ENCODE data around the gene STT3B.

The STT3B gene

DNA sequence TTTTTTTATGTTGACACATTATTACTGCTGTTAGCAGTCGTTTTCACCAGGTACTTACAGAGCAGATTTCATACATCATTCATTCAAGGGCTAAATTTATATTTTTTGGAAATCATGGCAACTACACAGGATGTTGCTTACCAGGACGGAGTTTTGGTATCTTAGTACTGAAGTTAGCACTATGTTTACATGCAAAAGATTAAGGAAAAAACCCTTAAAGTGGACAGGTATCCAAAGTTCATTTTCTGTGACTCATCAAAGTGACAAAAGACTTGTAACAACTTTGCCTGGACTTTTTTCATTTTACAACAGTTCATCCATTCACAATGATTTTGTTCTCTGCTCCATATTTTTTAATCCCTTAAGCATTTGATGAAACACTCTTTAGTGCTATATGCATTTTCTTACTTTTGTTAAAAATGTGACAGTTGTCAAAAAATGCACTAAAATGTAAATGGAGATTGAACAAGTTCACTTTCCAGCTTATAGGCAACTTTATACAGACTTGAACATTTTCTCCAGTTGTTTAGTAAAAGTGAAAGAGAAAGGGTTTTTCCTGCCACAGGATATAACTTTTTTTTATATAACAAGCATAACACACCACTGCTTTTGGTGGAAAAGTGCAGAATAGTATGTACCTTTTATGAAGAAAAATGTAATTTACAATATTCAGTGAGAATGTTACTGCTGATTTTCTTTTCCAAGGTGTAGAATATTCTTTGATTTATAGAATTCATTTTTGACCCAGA lies 104.1 kb downstream of the STT3B start:
- in situ Hi-C loops (cut with MboI; ENCODE audit: low sequenced_read_pairs) = no loop called here

- in situ Hi-C loops (cut with MboI; ENCODE audit: low sequenced_read_pairs) = no loop called here
Measured at GRCh38 chr3:31639828-31640227, 107.1 kb downstream of the STT3B start.

DNA sequence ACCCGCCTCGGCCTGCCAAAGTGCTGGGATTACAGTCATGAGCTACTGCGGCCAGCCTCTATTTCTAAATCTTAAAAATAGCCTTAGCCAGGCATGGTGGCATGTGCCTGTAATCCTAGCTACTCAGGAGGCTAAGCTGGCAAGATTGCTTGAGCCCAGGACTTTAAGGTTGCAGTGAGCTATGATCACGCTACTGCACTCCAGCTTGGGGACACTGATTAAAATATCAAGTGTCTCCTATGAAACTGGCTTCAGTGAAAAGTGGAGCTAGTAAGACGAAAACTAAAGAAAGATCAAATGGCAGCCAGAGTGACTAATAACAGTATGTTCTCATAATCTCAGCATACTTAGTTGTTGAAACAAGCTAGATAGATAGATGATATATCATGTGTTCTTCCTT lies 112.5 kb downstream of the STT3B start:
- in situ Hi-C loops (cut with MboI; ENCODE audit: low sequenced_read_pairs) = no loop called here

DNA sequence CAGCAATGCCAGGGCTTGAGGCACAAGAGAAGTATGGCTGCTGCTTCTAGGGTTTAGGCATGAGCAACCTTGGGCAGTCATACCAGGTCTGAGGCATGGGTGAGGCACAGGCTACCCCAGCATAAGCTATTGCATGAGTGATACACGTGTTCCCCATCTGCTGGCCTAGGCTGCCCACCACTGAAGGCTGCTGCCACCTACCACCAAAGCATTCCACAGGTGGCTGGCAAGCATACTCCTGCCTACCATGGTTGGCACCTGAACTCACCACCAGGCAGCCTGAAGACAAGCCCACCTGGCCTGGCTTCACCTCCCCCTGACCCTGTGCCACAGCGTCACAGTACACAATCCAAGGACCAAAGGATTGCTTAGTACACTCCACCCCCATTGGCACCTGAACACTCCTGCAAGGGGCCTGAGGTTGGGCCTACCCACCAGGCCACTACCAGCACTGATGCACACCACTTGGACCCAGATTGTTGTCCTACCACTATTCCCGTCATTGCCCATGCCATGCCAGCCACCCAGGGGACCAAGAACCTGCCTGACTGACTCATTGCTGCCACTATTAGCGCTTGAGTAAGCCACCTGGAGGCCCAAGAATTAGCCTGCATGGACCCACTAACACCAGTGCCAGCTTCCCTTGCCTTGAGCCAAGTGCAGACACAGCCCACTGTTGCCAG lies 115.7 kb downstream of the STT3B start:
- in situ Hi-C loops (cut with MboI; ENCODE audit: low sequenced_read_pairs) = no loop called here

DNA sequence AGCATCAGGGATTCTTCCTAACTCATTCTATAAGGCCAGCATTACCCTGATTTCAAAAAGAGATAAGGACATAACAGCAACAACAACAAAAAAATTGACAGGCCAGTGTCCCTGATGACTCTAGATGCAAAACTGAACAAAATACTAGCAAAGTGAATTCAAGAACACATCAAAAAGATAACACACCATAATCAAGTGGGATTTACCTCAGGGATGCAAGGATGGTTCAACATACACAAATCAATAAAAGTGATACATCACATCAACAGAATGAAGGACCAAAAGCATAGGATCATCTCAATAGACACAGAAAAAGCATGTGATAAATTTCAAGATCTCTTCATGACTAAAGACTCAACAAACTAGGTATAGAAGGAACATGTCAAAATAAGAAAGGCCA lies 119.6 kb downstream of the STT3B start:
- in situ Hi-C loops (cut with MboI; ENCODE audit: low sequenced_read_pairs) = no loop called here

- in situ Hi-C loops (cut with MboI; ENCODE audit: low sequenced_read_pairs) = no loop called here
Measured at GRCh38 chr3:31653464-31653863, 120.7 kb downstream of the STT3B start.

DNA sequence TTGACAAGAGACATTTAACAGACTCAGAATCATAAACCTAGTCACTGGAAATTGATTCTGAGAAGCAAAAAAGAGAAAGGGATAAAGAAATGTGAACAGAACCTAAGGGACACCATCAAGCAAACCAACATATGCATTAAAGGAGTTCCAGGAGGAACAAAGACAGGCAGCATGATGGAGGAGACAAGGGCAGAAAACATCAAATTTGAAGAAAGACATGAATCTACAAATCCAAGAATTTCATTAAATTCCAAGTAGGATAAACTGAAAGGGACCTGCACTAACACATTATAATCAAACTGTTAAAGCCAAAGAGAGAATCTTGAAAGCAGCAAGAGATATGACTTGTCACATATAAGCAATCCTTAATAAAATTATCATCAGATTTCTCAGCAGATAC lies 122.3 kb downstream of the STT3B start:
- in situ Hi-C loops (cut with MboI; ENCODE audit: low sequenced_read_pairs) = no loop called here

DNA sequence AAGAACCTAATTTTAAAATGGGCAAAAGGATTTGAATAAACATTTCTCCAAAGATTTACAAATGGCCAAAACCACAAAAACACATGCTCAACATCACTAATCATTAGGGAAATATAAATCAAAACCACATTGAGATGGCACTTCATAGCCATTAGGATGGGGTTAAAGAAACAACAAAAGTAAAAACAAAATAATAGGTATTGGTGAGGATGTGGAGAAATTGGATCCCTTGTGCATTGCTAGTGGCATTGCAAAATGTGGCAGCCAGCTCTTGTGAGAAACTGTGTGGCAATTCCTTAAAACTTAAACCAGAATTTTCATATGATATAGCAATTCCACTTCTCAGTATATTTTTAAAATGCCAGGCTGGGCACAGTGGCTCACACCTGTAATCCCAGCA lies 126.5 kb downstream of the STT3B start:
- in situ Hi-C loops (cut with MboI; ENCODE audit: low sequenced_read_pairs) = no loop called here

DNA sequence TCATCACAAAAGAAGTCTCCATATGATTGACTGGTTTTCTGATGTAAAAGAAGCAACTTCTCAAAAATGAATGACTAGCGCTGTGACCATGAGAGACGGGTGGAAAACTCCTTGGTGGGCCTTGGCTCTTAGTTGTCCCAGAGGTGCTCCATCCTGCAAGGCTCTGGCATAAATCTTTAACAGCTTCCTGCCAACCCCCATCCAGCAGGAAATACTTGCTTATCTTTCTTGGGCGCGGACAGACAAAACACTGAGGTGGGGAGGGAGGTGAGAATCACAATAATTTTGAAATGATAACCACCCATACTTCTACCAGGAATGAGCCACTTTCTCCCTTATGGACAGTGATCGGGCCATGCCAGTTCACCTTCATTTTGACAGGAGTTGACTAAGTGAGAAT lies 128.6 kb downstream of the STT3B start:
- in situ Hi-C loops (cut with MboI; ENCODE audit: low sequenced_read_pairs) = no loop called here

DNA sequence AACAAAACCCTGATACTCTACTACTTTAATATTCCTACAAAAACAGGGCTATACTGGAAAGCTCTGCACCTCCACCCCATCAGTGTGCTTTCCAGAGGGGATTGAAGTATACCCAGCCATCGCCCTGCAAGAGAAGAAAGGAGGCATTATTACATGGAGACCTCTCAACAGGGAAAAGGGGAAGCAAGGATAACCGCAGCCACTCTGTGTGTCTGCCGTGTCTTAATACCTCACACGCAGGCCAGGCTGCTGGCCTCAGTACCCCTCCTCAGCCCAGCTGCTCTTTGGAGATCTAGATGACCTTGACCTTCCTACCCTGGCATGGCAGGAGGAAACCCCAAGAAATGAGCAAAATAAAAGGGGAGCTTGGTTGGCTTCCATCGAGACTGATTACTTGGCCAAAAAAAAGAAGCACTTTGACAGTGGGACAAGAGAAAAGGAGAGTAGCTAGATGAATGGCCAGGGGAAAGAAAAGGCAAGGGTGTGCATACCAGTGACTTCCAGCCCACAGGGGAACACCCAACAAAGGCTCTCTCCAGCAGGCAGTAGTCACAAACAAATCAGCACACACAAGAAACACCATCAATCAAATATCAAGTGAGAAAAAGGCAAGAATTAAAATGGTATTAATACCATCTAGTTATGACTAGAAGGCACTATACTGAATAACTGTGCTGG lies 129.4 kb downstream of the STT3B start:
- in situ Hi-C loops (cut with MboI; ENCODE audit: low sequenced_read_pairs) = no loop called here

DNA sequence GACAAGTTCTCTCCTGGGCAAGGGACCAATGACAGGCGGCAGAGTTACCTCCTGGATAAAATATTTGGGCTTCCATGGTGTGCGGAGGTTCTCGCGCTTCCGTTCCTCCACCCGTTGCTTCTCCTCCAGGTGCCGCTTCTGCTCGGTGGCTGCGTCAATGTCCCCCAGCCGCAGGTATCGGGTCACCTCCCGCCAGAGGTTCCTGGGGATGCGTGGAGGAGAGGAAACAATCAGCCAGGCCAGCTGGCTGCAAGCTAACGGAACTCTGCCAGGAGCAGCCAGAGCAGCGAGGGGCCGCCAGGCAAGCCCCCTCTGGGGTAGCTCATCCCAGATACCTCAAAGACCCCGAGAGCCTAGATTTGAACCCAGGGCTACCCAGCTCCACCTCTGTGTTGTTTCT lies 131.3 kb downstream of the STT3B start:
- in situ Hi-C loops (cut with MboI; ENCODE audit: low sequenced_read_pairs) = no loop called here

DNA sequence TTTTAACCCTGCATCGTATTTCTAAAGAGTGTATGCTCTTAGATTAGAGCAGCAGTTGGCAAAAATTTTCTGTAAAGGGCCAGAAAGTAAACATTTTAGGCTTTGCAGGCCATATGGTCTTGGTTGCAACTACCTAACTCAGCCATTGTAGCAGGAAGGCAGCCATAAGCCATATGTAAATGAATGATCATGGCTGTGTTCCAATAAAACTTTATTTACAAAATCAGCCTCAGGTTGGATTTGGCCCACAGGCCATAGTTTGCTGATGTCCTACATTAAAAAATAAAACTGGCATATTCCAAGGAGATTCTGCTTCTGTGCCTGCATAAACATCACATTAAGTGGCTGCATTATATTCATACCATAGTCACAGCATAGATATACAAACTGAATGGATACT lies 134.9 kb downstream of the STT3B start:
- in situ Hi-C loops (cut with MboI; ENCODE audit: low sequenced_read_pairs) = no loop called here

GRCh38 chr3:31668242-31668641 lies 135.5 kb downstream of the STT3B start:
- in situ Hi-C loops (cut with MboI; ENCODE audit: low sequenced_read_pairs) = no loop called here

- in situ Hi-C loops (cut with MboI; ENCODE audit: low sequenced_read_pairs) = no loop called here
Measured at GRCh38 chr3:31670136-31670535, 137.4 kb downstream of the STT3B start.

DNA sequence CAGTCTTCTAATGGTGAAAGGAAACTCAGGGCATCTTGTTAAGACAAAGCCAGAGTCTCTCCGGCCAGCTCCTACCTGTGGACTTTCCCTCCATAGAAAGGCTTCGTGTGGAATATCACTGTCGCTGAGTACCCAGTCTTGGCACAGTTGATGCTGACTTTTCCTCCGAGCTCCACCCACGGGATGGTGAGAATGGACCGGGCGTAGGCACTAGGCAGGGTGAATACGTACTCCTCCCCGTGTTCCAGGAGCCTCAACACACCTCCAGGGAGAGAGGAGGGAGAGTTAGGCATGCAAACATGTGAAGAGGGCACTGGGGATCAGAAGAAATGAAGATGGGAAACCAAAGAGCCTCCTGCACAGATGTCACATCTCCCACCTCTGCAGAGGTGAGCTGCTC lies 138.0 kb downstream of the STT3B start:
- in situ Hi-C loops (cut with MboI; ENCODE audit: low sequenced_read_pairs) = no loop called here

GRCh38 chr3:31671451-31671850 lies 138.7 kb downstream of the STT3B start:
- in situ Hi-C loops (cut with MboI; ENCODE audit: low sequenced_read_pairs) = no loop called here

- in situ Hi-C loops (cut with MboI; ENCODE audit: low sequenced_read_pairs) = no loop called here
Measured at GRCh38 chr3:31671976-31672375, 139.3 kb downstream of the STT3B start.

DNA sequence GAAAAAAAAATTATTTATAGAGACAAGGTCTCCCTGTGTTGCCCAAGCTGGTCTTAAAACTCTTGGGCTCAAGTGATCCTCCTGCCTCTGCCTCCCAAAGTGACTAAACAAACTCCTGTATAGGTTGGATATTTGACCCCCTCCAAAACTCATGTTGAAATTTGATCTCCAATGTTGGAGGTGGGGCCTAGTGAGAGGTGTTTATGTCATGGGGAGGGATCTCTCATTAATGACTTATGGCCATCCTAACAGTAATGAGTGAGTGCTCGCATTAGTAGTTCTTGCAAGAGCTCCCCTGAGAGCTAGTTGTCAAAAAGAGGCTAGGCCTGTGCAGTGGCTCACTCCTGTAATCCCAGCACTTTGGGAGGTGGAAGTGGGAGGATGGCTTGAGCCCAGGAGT lies 141.2 kb downstream of the STT3B start:
- in situ Hi-C loops (cut with MboI; ENCODE audit: low sequenced_read_pairs) = no loop called here

- in situ Hi-C loops (cut with MboI; ENCODE audit: low sequenced_read_pairs) = no loop called here
Measured at GRCh38 chr3:31676556-31676955, 143.8 kb downstream of the STT3B start.

DNA sequence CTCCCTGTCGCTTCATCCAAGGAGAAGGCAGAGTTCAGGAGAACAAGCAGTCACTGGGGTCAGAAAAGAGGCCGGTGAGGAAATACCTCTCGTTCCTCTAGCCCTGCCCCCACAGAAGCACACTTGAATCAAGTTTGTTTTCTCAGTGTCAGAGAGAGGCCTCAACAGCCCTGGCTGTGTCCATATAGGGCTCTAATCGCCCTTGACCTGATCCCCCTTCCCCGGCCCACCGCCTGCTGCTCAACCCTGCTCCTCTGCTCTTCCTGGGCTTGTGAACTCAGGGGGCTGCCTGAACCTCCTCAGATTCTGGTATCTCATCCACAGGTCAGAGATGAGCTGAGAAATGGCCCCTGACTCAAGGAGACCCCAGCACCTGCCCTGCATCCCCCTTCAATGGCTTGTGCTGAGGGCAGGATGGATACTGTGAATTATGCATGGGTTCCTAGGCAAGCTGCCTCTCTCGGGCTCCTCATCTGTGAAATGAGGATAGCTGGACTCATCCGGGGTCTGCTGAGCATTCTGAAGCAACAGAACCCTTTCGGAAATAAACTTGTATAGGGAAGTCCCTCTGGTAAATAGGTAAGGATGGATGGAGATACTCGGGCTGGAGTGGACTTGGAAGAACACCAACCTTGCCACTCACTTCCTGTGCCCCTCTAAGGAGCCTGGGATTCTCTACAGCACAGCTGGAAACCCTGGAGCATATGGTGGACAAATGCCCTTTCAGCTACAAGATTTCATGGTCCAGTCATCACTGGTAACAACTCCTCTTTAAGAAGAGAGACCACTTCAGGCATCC lies 147.5 kb downstream of the STT3B start:
- in situ Hi-C loops (cut with MboI; ENCODE audit: low sequenced_read_pairs) = no loop called here
